Cortex of kidney (tissue), 1 donor: Measurements from ENCODE around the gene CACNB4.
"Not testable (repeated sequence)": the region's sequence is repeated elsewhere in the genome, so short reads cannot be mapped to it uniquely, and the experiment has no call there.

Experiments
- DNase-seq: peaks from one replicate; lab custom pipeline; 2025; lab: John Stamatoyannopoulos, UW

The CACNB4 gene

GRCh38 chr2:151945186-151945585 is 153.7 kb downstream of the CACNB4 start:
- no peak for DNase-seq

- no peak for DNase-seq
Observed at GRCh38 chr2:151943461-151943860, 155.4 kb downstream of the CACNB4 start.

DNA sequence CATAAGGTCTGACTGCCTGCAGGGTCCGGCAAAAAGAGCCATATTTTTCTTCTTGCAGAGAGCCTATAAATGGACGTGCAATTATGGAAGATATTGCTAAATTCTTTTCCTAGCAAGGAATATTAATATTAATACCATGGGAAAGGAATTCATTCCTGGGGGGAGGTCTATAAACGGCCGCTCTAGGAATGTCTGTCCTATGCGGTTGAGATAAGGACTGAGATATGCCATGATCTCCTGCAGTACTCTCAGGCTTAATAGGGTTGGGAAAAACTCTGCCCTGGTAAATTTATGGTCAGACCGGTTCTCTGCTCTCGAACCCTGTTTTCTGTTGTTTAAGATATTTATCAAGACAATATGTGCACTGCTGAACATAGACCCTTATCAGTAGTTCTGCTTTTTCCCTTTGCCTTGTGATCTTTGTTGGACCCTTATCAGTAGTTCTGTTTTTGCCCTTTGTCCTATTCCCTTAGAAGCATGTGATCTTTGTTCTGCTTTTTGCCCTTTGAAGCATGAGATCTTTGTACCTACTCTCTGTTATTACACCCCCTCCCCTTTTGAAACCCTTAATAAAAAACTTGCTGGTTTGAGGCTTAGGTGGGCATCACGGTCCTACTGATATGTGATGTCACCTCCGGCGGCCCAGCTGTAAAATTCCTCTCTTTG is 156.2 kb downstream of the CACNB4 start:
- DNase-seq = not testable (repeated sequence)

DNA sequence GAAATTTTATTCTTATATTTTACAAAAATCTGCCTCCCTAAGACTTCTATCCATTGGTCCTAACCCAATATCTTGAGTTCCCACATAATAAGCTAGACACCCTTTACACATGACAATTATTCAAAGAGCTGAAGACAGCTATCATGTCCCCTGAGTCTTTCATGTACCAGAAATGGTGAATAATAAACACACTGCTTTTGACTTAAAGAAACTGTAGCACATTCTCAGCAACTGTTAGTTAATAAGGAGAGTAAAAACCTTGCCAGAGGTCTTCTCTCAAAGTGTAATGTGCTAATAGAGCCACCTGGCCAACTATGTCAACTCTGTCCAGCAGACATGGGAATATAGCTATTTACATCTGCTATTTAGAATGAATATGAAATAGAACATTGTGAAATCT is 160.9 kb downstream of the CACNB4 start:
- no peak for DNase-seq

DNA sequence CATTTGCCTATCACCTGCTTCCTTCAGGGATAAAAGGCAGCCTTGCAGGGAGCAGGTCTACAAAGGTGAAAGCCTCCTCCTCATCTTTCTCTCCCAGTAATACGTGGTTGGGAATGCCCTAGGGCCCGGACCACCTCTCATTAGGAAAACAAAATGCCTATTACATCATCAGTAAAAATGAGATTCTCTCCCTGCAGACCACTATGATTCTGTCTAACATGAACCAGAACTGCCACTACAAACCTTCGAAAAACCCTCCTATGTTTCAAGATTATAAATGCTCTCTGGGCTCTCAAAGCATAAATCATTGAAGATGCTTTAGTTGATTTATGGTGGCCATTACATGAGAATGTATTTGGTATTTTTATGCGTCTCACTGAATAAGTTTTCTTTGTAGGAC is 162.2 kb downstream of the CACNB4 start:
- no peak for DNase-seq

GRCh38 chr2:151933266-151933804 is 165.5 kb downstream of the CACNB4 start:
- no peak for DNase-seq

DNA sequence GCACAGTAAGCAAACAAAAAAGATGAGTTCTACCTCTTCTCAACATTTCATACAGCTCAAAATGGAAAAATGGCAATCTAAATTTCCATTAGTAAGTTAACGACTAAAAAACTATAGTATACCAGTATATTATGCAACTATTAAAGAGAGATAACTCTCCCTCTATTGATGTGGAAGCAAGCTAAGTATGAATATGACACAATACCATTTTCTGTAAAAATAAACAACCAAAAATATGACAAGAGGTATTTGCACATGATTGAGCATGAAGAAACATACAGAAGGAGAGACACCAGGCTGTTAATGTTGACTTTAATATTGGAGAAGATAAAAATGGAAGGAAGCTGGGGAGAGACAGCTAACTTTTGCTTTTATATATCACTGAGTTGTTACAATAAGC is 167.1 kb downstream of the CACNB4 start:
- DNase-seq = no peak

DNA sequence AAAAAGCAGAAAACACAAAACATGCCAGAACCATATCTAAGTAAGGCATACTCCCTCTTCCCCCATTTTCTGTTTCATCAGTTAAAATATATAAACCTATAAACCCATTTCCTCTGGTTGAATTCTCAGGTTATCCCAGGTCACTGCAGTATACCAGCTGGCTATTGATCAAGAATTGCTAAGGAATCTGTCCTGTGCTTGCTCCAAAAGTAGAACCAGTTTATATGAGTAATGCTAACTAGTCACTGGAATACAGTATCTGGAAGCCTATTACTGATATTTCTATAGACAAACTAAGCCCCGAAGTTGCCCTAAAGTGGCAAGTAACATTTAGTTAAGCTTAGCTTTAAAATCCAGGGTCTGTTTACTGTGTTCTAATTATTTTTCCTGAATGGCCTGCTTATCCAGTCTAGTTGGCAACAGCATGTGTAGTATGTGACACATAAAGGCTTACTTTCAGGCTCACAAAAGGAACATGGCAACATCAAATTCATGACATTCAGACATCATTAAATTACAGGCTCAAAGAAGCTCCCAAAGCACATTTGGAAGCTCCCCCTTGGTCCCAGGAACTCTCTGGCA is 167.7 kb downstream of the CACNB4 start:
- DNase-seq = no peak

- no peak for DNase-seq
Observed at GRCh38 chr2:151930042-151930441, 168.8 kb downstream of the CACNB4 start.

GRCh38 chr2:151928380-151928779 is 170.5 kb downstream of the CACNB4 start:
- no peak for DNase-seq

GRCh38 chr2:151927501-151928221 is 171.2 kb downstream of the CACNB4 start:
- DNase-seq = no peak

GRCh38 chr2:151922845-151923666 is 175.8 kb downstream of the CACNB4 start:
- no peak for DNase-seq

- DNase-seq = no peak
Observed at GRCh38 chr2:151919786-151920185, 179.1 kb downstream of the CACNB4 start.

DNA sequence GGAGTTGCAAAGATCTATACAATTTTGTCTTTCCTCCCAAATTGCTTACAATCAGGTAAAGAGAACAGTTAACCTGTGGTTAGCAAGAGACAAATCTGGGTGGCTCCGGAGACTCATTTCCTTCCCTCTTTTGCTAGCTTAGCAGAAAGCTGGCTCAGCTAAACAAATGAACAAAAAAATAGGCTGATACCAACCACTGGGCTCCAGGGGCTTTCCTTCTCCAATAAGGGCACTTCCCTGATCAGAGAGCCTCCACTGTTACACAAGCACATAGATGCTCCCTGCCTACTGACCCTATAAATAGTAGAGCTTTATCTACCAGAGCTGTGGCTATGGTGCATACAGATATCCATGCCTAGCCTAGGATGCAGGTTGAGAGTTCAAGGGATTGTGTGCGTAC is 180.5 kb downstream of the CACNB4 start:
- DNase-seq = no peak

DNA sequence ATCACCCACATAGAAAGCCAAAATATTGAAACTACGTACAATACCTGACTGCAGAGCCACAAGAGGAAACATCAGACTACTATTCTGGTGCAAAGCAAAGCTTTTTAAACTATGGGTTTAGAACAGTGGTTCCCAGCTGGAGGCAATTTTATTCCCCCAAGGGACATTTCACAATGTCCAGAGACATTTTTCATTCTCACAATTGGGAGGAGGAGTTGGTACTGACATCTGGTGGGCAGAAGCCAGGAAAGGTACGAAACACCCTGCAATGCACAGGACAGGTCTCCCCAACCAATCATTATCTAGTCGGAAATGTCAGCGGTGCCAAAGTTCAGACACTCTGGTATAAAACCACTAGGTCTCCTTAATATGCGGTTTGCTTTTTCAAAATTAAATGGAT is 182.2 kb downstream of the CACNB4 start:
- DNase-seq = no peak

DNA sequence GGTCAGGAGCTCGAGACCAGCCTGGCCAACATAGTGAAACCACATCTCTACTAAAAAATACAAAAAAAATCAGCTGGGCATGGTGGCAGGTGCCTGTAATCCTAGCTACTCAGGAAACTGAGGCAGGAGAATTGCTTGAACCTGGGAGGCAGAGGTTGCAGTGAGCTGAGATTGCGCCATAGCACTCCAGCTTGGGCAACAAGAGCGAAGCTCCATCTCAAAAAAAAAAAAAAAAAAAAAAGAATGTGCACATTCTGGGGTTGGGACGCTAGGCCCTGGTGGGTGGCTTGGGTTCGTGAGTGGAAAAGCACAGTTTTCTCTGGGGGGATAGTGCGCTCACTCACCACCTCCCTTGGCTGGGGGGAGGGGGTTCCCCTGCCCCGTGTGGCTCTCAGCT is 183.2 kb downstream of the CACNB4 start:
- not testable (repeated sequence) for DNase-seq

- no peak for DNase-seq
Observed at GRCh38 chr2:151914989-151915628, 183.7 kb downstream of the CACNB4 start.

DNA sequence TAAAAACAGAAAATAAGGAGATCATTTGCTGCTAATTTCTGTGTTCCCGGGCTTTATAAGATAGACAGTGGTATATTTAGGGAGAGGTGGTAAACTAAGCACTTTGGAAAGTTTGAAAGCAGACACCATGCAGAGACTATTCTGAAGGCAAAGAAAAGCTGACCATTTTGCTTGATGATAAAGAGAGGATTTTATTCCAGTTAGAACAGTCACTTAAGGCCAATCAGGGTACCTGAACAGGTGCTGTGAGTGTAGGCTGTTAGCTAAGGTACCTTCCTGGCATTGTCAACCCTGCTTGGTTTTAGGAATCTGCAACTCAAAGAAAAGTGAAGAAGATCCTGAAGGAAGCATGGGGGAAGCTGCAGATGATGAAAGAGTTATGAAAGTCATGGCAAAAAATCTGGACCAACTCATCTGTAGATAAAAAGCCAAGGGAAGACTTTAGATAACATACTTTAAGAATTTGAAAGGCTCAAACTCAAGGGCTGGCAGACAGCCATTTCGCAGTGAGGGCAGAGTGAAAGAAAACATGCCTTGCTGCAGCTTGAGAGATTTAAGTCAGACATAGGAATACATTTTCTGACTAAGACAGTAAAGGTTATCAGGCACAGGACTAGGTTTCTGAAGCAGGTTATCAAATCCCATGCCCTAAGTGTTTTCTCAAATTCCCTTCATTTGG is 190.5 kb downstream of the CACNB4 start:
- no peak for DNase-seq

- DNase-seq = no peak
Observed at GRCh38 chr2:151907286-151908203, 191.3 kb downstream of the CACNB4 start.

DNA sequence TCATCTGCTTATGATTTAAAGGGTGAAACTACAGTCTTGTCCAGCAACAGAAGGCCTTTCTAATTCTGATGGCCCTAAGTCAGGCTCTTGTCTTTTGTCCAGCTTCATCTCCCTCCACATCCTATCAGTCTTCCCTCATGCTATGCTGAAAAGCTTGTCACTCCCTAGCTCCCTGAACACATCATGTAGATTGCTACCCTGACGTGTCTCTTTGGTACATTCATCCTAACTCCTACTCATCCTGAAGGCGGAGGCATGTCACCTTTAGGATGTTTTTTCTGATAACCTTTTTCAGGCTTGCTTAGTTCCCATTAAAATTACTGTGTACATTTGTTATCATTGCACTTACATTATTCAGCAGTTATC is 192.2 kb downstream of the CACNB4 start:
- no peak for DNase-seq
